Subcutaneous adipose tissue (tissue), 4 donors: ENCODE results near the gene DACH2. TPM values are rescaled to one million over a fixed set of nuclear protein-coding genes. Genes with fewer than 3 reads are reported as not detected.

Experiments
- total RNA-seq, 4 donors: library from RNA; depleted of rRNA; stranded (reverse); fragments of >200 nt; gene quantifications; one replicate each; pipeline ENCODE4 v1.1.0, GENCODE V29; 2016
- TF ChIP-seq, protein P1 (sequence below): fragments of 450-650 bp; IDR thresholded peaks from one replicate; pipeline ENCODE4 v1.5.1; 2016; ENCODE audit warnings: low read depth, mild to moderate bottlenecking, control low read depth, antibody characterized with exemption, moderate library complexity

DACH2 gene
- total RNA-seq, 4 donors from 2014 or later: 0.49 TPM; not detected in 3

DNA sequence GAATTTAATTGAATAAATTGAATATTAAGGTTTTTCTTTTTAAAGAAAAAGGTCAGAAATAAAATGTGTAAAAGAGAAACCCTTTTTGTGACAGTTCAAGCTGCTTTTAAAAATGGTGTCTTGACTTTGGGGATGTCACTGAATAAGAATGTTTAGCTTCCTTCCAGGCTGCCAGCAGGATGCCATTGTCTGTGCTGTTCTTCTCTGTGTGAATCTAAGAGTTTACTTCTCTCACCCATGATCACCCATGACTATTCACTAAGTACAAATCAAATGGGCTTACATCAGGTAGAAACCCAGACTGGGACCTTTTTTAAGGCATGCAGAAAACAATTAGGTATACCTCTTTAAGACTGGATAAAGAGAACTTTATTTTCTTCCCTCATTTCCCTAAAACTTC is 115.3 kb downstream of the DACH2 start:
- TF ChIP-seq, protein P1, sequence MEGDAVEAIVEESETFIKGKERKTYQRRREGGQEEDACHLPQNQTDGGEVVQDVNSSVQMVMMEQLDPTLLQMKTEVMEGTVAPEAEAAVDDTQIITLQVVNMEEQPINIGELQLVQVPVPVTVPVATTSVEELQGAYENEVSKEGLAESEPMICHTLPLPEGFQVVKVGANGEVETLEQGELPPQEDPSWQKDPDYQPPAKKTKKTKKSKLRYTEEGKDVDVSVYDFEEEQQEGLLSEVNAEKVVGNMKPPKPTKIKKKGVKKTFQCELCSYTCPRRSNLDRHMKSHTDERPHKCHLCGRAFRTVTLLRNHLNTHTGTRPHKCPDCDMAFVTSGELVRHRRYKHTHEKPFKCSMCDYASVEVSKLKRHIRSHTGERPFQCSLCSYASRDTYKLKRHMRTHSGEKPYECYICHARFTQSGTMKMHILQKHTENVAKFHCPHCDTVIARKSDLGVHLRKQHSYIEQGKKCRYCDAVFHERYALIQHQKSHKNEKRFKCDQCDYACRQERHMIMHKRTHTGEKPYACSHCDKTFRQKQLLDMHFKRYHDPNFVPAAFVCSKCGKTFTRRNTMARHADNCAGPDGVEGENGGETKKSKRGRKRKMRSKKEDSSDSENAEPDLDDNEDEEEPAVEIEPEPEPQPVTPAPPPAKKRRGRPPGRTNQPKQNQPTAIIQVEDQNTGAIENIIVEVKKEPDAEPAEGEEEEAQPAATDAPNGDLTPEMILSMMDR: no peak

DNA sequence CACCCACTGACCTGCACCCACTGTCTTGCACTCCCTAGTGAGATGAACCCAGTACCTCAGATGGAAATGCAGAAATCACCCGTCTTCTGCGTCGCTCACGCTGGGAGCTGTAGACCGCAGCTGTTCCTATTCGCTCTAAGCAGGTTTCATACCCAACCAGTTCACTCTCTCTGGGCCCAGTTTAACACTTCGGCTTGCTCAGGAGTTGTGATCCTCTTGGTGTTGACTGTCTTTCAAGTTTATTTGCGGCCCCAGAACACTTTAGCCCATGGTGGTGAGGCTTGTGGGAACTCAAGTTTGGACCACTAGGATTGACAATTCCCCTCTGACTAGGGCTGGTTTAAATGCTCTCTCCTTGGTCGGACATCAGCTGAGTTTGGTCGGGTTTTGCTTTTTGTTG is 147.0 kb downstream of the DACH2 start:
- TF ChIP-seq, protein P1: no peak

DNA sequence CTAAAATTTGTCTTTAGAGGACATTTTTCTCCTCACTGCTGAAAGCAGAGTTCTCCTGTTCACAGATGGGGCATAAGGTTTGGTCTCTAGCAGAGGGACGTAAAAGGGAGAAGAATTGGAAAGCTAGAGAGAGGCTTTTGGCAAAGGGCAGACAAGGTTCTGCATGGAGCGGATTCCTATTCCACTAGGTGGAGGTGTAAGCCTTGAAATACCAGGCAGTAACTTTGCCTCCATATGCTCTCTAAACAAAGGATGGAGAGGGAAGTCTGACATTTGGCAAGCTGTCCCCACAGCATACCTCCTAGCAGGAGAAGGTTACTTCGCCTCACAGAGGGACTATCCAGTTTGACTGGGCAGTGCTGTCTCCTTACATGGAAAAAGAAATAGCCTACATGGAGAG is 174.7 kb downstream of the DACH2 start:
- TF ChIP-seq, protein P1: no peak

DNA sequence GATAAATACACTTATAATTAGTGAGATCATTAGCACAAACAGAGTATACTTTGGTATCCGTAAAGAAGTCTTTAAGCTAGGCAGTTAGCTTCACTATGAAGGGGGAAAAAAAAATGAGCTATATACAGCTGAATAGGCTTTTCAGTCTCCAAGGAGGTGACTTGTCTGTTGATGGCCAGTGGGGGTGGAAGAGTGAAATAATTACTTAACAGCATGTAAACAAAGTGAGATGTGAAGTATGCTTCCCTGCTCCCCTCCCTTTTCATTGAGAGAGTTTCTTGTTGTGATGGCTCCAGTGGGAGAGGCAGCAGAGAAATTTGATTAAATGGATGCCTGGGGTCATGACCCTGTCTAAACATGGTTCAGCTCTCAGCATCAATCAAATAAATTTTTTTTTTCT is 180.9 kb downstream of the DACH2 start:
- TF ChIP-seq, protein P1: no peak

DNA sequence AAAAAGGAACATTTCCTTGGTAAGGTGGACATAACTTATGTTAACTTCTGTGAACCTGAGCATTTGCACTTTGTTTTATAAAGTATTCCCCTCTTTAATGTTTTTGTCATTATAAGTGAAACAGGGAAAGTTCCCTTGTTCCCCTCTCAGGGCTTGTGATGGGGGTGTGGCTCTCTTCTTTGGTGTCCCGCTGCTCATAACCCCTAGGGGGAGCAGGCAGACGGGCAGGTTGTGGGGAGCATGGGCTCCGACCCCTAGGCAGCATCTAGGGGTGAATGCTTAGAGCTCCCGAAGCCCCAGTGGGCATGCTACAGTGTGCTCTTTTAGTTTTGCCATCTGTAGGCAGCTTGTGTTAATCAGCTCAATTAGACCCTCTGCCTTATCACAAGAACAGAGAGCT is 200.4 kb downstream of the DACH2 start:
- TF ChIP-seq, protein P1: no peak

DNA sequence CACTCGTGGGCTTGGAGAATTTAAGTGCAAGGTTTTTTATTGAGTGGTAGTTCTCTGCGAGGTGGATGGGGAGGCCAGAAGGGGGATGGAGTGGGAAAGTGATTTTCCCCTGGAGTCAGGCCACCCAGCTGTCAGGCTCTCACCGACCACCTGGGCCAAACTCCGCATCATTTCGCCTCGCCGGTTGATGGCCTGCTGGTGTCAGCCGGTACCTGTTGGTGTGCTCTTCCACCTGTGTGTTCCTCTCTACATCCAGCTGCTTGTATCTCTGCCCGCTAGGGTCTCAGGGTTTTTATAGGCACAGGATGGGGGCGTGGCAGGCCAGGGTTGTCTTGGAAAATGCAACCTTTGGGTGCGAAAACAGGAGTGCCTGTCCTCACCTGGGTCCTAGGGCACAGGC is 200.9 kb downstream of the DACH2 start:
- TF ChIP-seq, protein P1: no peak

DNA sequence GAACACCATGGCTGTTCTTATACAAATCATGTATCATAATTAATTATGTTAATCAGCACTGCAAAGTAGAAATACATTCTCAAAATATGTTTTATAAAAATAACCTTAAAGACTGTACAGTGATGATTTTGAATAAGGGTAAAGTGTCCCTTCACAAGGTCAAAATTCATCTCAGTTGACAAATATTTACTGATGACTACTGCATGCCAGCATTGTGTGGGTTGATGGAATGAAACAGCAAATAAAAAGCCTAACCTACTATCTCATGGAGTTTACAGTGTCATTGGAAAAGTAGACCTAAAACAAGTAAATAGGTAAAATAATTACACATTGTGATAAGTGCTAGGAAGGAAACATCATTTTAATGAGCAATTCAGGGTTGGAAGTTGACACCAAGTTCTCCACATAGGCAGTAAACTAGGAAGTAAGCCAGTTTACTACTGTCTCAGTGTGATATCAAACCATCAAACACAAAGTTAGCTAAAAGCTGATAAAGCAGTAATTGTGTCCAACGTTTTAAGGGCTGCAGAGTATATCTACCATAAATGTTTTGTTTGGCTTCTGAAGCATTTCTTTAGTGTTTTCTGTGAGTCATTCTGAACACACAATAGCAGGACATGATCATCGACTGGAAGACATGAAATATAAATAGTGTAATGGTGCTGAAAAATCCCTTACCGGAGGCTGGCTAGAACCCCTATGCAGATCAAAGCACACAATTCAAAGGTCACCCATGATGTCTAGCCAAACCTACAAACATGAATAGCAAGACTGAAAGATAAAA is 221.8 kb downstream of the DACH2 start:
- TF ChIP-seq, protein P1: no peak
